Retina (tissue), 1 donor: ENCODE data around the gene EDEM2.
"Not testable (repeated sequence)": the region's sequence is repeated elsewhere in the genome, so short reads cannot be mapped to it uniquely, and the experiment has no call there.

ENCODE experiments used
- DNase-seq: peaks from one replicate; pipeline ENCODE4 v3.0.0-alpha.2; 2016

EDEM2 gene

GRCh38 chr20:35085477-35086225 lies 61.5 kb downstream of the EDEM2 start:
- DNase-seq = no peak

GRCh38 chr20:35084998-35085397 lies 62.1 kb downstream of the EDEM2 start:
- DNase-seq = no peak

DNA sequence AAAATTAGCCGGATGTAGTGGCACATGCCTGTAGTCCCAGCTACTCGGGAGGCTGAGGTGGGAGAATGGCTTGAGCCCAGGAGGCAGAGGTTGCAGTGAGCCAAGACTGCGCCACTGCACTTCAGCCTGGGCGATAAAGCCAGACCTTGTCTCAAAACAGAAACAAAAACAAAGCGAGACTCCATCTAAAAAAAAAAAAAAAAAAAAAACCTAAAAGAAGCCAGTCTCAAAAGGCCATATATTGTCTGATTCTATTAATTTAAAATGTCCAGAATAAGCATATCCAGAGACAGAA lies 66.8 kb downstream of the EDEM2 start:
- DNase-seq = not testable (repeated sequence)

GRCh38 chr20:35079472-35080347 lies 67.4 kb downstream of the EDEM2 start:
- DNase-seq = no peak

GRCh38 chr20:35077872-35078271 lies 69.3 kb downstream of the EDEM2 start:
- DNase-seq = no peak

- no peak for DNase-seq
These were observed 69.8 kb downstream of the EDEM2 start for GRCh38 chr20:35077341-35077740.

GRCh38 chr20:35071436-35072153 lies 75.5 kb downstream of the EDEM2 start:
- DNase-seq = not testable (repeated sequence)

DNA sequence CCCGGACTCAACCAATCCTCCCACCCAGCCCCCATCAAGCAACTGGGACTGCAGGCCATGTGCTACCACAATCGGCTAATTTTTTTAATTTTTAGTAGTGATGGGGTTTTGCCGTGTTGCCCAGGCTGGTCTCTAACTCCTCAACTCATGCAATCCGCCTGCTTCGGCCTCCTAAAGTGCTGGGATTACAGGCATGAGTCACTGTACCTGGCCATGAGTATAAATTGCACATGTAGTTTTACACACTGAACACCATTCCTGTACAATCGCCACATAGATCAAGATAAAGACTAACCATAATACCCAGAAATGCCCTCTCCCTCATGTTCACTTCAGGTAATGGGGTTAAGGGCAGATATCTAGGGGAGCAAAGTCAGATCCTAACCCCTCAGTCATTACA lies 80.9 kb downstream of the EDEM2 start:
- DNase-seq = no peak
